ENCODE measurements around the gene DHRS2.
A peak's percentile ranks its signal among the peaks of the same experiment; 100 is the strongest.

DHRS2 gene

DNA sequence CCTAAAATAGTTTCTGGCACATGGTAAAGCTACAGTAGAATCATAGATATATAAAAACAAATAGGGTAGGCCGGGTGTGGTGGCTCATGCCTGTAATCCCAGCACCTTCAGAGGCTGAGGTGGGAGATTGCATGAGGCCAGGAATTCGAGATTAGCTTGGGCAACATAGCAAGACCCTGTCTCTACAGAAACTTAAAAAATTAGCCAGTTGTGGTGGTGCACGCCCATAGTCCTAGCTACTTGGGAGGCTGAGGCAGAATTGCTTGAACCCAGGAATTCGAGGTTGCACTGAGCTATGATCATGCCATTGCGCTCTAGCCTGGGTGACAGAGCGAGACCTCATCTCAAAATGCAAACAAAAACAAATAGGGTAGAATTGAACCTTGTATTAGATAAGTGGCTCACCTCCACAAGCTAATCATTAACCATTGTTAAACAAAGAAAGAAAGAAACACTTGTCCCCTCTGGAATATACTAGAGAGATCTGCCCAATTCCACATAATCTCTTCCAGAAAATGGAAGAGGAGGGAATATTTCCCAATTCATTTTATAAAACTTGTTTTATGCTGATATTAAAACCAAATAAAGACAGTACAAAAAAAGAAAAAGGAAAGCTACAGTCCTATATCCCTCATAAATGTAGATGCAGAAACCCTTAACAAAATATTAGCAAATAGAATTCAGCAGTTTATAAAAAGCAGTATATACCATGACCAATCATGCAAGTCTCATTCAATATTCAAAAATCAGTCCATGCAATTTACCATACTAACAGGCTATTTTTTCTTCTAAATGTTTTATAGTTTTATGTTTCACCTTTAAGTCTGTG lies 22.7 kb upstream of the DHRS2 start:
- DNase-seq, result no peak

DNA sequence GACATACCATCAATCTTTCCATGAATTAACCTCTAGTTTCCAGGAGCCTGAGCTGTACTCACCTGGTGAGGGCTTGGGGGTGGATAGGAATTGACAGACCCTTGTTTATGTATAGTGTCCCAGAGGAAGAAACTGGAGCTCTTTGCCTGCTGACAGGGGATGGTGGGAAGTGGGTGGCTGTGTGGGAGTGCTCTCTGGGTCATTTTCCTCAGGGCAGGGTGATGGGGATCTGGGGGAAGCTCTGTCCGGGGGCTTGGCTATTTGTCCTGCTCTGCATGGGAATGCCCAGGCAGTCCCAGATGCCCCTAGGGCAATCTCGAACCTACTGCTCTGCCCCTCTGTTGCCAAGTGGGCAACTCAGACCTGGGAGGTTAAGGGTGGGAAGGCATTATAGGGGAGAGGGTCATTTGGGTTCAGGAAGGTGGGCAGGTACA lies 21.8 kb upstream of the DHRS2 start:
- no peak for DNase-seq

DNA sequence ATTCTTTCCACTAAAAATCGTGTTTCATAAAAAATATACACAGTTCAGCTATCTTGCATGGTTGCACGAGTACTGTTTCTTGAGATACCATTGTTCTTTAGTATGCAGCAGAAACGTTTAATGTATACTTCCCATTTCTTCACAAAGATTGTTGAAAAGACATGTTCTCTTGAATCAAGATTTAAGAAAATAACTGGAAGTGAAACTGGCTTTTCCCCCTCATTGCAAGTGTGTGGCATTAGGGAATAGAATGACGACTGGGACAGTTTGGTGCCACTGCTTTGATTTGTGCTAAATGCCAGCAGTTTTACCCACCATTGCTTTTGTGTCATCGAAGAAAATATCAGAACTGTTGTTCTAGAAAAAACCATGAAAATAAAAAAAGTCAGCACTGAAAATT lies 20.3 kb upstream of the DHRS2 start:
- DNase-seq, result no peak

DNA sequence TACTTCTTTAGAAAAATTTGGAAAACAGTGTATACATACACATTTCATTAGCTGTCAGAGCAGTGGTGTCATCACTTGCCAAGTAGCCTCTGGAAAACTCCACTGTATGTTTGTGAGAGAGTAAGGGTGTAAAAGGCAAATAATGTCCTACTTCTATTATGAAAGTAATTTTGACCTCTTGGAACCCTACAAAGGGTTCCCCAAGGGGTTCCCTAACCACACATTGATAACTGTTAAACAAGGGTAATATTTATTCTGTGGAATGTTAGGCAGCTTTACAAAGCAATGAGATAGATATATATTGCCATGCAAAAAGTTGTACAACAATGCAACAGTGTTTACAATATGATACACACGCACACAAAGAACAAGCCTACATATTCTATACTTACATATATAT lies 18.6 kb upstream of the DHRS2 start:
- DNase-seq, result no peak

DNA sequence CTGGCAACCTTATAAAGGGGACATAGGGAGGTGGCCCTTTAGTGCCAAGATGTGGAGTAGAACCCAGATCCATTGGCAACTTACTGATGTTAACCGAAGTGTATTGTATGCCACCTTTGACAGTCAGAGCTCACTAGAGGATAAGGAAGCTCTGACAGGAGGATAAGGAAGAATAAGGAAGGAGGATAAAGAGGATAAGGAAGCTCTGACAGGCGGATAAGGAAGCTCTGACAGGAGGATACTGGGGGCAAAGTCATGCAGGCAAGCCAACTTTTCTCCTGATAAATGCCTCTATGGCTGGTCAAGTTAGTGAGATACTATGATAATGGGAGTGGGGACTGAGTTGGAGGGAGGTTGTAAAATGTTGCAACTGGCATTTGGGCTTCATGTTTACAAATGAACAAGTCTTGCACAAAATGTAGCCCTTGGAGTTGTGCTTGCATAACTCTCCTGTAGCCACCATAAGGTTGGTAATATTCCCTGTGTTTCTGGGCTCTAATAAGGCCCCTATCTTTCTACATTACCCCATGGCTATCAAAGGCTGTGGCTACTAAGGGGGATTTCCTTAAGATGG lies 17.7 kb upstream of the DHRS2 start:
- no peak for DNase-seq

DNA sequence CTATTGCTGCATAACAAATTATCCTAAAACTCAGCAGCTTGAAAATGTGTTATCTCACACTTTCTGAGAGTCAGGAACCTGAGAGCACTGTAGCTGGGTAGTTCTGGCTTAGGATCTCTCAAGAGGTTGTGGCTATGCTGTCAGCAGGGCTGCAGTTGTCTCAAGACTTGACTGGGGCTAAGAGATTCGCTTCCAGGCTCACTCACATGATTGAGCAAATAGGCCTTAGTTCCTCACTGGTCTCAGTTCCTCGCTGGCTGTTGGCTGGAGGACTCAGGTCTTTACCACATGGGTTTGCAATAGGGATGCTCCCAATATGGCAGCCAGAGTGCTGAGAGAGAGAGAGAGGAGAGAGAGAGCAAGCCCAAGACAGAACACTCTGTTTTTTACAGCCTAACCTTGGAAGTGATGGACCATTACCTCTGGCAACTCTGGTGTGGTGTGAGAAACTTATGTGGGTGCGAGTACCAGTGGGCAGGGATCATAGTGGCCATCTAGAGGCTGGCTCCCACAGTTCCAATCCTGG lies 15.9 kb upstream of the DHRS2 start:
- DNase-seq, result no peak

DNA sequence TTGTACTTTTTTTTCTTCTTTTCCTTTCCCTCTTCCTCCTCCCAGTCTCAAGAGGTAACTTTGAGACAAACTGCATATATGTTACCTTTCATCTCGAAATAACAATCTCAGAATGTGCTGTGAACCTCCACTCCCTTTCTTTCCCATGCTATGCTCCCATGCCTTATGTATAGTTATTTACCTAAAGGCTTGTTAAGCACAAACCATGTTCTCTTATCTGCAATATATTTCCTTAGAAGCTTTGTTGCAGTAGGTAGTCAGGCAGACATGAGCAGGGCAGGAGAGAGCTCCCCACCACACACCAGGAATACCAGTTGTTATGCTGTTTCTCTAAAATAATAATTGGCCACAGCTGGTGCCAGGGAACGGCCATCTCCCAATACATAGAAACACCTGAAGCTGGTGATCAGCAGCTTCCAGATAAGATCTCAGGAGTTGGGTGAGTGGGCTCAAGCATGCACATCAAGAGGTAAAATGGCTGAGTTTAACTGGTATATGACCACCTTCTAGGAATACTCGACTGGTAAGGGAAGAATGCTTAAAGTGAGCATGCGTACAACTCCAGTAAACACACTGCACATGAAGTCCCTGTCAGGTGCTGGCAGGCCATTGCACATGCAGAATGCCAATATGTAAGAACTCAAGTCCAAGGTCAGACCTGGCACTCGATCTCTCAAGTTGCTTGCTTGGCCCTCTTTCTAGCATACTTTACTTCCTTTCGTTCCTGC lies 14.8 kb upstream of the DHRS2 start:
- DNase-seq, result no peak

DNA sequence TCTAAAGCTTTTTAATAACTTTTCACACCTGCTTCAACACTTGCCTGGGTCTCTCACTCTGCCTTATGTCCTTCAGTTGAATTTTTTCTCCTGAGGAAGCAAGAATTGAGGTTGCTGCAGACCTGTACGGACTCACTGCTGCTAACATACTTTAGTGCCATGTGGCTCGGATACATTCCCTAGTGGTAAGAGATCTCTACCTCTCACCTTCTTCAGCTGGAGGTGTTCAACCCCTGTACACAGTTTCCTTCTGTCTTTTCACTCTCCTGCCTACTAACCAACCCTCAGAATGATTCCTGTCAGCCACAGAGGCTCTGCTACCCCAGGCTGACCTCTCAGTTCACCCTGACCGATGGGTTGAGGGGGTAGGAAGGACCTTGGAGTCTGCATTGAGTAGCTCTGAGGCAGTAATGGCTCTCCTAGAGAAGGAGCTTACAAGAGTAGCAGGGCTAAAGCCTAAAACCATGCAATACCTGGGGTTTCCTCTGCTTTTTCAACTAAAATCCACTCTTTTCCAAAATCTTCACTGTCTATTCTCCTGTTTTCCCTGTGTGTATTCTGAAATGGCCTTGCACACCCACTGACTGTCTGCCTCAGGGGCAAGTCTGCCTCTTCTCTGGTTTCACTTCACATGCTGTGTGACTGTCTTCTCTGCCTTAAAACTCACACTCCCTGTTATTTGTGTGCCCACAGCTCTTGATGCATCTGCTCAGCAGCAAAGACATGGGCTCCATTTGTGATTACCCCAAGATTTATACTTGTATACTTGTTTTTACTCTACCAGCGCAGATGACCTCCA lies 14.0 kb upstream of the DHRS2 start:
- DNase-seq, result no peak

DNA sequence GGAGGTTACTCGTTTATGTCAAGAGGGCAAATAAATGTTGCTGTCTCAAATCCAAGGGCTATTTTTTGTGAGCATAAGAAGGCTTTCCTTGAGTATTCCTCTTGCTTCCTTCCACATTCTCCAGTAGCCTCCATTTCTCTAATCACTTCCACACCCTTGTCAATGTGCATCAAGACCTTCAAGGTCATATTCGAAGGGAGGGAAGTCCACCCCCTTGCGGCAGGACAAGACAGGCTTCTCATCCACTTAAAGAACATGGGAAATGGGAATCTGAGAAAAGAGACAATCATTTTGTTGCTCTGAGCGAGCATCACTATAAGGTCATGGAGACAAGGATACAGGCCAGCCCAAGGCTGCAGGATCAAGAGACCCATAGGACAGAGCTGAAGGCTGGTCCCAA lies 13.2 kb upstream of the DHRS2 start:
- DNase-seq, result no peak

DNA sequence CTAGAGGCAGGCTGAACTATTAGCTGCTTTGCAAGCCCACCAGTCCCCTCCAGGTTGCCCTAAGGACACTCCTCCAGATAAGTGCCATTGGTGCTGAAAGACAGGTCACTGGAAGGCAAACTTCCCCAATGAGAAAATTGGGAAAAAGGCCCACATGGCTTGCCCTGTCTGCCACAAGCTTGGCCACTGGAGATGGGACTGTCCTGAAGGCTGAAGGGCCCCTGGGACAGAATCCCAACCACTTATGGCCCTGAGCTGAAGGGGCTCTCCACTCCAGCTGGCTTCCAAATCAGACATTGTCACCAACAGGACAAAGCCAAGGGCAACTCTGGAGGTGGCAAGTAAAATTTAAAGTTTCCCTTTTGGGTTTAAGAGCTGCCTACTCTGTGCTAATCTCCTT lies 12.2 kb upstream of the DHRS2 start:
- no peak for DNase-seq

DNA sequence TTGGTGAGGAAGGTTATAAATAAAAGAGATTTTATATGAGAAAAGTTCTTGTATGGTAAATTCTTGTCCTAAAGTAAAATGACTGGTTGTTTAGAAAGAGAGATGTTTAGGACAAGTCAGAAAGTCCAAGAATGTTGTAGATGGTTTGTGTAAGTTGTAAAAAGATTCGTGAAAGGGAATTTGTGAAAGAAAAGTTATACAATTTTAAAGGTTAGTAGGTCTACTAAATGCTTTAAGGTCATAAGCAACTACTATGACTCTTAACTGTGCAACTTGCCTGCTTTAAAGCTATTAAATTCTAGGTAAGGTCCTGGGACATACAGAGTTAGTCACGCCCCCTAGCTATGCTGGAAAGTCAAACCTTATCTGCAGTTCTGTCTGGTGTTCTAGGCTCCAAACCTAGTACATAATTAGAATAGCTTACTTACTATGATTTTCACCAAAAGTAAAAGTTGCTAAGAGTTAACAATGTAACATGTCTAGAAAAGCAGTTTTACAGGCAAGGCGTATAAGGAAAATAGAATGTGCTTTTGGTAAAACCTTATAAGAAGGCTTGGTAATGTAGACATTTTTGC lies 11.2 kb upstream of the DHRS2 start:
- DNase-seq, result no peak

DNA sequence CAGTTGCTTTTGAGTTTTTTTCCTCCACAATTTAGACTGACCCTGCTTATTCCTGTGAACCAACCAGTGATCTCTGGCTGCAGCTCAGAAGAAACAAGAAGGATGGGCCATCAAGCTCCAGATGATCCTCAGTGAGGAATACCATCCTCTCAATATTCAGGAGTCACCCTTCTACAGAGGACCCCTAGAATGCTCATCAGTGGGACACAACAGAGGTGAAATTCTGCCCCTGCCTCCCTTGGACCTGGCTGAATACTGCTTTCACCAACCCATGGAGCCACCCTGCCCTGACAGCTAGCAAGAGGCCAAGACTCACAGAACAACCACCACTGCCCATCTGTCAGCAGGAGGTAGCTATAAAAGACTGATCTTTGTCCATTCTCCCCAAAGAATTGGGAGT lies 9.2 kb upstream of the DHRS2 start:
- DNase-seq, result no peak

DNA sequence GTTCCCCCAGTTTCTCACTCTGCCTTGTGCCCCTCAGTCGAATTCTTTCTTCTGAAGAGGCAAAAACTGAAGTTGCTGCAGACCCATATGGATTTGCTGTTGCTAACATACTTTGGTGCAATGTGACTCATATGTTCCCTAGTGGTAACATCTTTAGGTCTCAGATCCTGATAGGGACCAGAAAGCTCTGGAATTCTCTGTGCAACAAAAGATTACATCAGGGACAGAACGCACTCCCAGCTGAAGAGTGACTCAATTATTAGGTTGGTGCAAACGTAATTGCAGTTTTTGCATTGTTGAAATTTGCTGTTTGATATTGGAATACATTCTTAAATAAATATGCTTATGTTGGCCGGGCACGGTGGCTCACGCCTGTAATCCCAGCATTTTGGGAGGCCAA lies 8.2 kb upstream of the DHRS2 start:
- DNase-seq, result no peak

DNA sequence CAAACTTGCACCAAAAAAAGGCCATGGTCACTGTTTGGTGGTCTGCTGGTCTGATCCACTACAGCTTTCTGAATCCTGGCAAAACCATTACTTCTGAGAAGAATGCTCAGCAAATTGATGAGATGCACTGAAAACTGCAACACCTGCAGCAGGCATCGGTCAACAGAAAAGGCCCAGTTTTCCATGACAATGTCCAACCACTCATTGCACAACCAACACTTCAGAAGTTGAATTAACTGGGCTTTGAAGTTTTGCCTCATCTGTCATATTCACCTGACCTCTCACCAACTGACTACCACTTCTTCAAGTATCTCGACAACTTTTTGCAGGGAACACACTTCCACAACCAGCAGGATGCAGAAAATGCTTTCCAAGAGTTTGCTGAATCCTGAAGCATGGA lies 7.0 kb upstream of the DHRS2 start:
- DNase-seq, result no peak

DNA sequence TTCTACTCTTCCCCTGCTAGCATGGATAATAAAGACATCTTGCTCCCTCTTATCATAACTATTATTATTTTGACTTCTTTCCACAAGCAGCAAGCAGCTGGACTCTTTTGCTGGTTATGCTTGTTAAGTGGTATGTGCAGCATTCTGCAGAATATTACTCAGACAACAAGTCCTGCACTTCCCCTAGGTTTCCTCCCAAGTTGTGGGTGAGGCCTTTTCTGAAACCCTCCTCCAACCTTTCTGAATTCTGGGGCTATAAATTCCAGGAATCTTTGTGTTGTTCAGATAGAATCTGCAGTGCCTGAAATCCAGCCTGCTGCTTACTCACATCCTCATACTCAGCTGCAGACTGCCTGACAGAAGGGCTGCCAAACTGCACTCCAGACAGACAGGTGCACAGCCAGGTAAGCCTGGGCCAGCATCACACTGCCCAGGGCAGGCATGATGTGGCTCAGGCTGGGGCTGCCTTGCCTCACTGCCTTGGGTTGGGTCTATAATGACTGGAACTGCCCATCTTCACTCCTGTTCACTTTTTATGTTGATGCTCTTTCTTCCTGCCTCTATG lies 6.2 kb upstream of the DHRS2 start:
- no peak for DNase-seq

DNA sequence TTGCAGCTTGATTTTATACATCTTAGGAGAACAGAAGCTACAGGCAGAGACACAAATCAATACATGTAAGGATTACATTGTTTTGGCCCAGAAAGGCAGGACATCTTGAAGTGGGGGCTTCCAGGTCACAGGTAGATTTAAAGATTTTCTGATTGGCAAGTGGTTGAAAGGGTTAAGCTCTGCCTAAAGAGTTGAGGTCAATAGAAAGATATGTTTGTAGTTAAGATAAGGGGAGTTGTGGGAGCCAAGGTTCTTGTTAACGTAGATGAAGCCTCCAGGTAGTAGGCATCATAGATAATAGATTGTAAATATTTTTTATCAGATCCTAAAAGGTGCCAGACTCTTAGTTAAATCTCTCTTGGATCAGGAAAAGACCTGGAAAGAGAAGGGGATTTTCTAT lies 5.5 kb upstream of the DHRS2 start:
- no peak for DNase-seq

DNA sequence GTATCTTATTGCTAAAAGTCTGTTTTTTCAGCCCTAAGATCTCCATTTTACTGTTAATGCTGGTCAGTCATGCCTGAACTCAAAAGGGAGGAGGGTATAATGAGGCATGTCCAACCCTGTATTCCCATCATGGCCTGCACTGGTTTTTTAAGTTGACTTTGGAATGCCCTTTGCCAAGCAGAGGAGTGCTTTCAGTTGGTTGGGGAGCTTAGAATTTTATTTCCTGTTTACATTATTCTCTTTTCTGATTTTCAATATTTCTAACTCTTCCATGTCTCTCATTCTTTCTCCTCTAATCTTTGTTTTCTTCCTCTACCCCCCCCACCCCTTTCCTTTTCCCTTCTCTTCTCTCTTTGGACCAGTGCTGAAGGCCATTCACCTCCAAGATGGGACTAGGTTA lies 4.9 kb upstream of the DHRS2 start:
- no peak for DNase-seq

DNA sequence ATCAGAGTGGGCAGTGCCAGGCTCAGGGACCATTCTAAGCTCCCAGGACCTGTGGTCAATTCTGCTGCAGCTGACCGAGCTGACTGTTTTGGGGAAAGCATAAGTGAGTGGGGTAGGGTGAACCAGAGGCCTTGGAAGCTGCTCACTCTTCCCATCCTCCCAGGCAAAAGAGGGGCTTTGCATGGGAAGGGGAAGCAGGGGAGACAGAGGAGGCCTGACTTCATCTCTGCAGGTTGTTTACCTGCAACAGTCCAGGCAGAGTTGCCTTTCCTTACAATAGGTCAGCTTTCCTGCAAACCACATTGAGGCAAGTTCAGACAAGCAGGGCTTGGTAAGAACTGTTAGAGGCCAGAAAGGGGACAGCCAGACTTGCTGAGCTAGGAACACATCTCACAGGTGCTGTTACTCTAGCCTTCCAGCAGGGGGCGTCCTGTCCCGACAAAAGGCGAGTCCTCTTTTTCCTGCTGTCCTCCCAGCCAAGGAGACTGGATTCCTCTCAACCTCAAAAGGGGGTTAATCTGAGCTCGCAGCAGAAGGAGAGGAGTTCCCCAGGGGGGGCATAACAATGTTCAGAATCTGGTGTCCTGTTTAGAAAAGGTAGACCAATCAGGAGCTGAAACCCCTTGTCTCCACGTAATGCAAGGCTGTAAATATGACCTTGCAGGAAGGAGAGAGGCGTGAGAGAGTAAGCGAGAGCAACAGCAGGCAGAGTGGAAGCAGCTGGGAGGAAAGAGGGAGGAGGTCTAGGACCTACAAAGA lies 4.3 kb upstream of the DHRS2 start:
- peak; percentile 67 for DNase-seq

DNA sequence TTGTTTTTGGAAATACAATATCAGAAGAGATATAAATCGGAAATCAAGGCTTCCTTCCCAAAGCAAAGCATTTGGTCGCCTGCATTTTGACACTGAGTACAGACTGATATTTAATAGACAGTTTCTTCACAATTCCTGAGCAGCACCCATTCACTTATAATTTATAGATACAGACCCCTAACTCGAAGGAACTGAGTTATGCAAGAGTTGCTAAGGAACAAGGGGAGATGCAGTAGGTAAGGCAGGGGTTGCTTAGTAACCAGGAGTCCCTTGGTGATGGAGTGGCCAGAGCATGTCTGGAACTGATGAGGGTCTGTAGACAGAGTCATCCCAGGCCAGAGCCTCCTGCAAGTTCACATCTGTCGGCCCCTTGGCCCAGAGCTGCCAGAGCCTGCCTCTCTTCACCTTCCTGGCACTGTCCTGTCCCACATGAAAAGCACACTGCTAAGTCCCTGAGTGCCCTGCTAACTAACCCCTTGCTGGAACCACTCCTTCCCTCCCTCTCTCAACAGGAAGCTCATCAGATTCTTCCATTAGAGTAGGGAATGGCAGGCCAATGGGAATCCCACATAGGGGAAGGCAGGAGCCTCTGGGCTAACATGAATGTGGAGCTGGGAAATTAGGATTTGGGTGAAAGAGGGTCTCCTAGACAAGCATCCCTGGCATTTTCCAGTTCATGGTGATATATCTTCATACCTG lies 3.6 kb upstream of the DHRS2 start:
- DNase-seq, result no peak

DNA sequence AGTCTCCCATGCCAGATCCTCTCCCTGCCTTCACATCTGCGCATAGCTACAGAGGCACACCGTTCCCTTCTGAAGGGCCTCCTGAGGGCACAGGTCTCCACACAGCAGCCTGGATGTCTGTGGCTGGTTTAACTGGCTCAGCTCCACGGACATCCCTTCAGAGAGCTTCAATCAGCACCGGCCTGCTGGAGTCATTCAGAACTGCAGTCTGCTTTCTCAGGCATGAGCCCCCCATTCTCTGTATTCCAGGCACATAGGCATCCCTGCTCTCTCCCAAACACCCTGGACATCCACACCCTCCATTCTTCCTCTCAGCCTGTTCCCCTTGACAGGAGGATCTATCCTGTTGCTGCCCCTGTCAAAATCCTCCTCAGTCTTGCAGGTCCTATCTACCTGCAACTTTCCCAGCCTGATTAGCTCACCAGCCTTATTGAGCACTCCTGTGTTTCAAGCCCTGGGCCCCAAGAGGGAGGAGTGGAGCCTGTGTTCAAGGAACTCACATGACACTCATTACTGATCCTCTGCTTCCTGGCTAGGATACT lies 2.9 kb upstream of the DHRS2 start:
- DNase-seq, result no peak
